Posterior vena cava (tissue), 2 donors: ENCODE data around the gene TLR3. TPM values are rescaled to one million over a fixed set of nuclear protein-coding genes. Genes with fewer than 3 reads are reported as not detected.
"Not testable (repeated sequence)": the region's sequence is repeated elsewhere in the genome, so short reads cannot be mapped to it uniquely, and the experiment has no call there.

Experiments
- DNase-seq: peaks from one replicate; pipeline ENCODE4 v3.0.0-alpha.2; 2020; ENCODE audit warnings: low spot score
- intact Hi-C, 2 donors: fragments of 100-400 bp; cut with DNase I; formaldehyde crosslinking; loops; one replicate each; pipeline versions ENCODE4 v1.14.1 to v1.14.2; 2022 to 2023
- total RNA-seq, 2 donors: library from RNA; stranded (reverse); fragmentation: NEBNext Ultra II Directional; extraction: Animal tissue kit (Norgen Biotek cat#: 25700); gene quantifications; one replicate each; pipeline ENCODE4 v1.2.1, GENCODE V29; 2021
- donor health status: DM: yes; HTN: yes; CAD: no.
- donor health status: DM: yes; HTN: yes; CAD: no.

Gene TLR3
- total RNA-seq, 2 donors from 2014 or later = 8.3 to 13.8 TPM

DNA sequence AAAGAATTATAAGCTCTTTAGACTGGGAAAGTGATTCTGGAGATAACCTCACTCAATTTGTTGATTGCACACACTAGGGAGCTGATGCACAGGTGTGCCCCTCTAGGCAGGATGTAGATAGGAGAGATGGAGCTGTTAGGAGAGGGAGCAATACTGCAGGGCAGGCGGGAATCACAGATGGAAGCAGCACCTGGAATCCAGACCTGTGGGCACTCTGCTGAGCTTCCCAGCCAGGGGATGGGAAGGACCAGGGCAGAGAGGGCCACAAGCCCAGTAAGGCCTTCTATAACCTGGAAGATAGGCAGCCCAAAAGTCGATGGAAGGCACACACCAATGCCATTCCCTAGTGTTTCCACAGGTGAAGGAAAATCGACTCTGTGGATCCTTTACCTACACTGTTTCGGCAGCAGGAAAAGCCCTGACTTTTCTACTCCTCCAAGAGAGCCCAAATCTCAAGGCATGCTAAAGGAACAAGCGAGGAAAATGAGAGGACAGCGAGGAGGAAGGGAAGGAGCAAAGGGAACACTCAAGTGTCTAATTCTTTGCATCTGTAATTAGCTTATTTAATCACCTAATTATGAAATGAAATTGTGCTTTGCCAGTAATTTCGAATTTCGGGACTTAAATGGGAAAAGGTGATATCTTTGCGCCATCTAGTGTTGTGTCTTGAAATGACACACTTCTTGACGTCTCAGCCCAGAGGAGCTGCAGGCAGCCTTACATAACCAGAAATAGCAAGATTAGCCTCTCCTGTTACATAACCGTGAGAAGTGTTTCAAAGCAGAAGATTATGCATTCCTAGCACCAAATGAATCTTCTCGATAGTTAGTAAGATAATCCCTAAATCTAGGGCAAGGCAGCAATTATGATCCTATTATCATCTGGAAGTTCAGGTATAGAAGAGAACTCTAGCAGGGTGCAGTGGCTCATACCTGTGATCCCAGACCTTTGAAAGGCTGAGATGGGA, 31.0 kb upstream of the TLR3 start:
- intact Hi-C loops = loop anchor here in 1 of 2 donors (5.0 kb wide), 1 partner anchor 396 kb away; no protein-coding TSS in a partner anchor
- DNase-seq = no peak

DNA sequence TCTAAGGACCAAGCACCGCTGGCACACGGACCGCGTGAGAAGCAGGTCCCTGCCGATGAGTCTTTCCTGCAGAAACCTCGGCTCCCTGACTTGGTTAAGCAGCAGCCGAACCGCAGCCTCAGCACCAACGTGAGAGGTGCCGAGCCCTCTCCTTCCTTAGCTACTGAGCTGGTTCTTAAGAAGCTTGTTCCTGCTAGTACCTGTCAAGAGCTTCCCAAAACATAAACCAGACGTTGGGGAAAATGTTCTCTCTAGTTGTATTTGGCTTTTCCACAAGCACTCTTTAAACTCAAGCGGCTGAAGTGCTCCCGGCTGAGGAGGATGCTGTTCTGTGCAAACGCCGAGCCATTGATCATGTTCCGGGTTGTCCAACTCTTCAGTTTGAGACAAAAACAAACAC, 29.3 kb upstream of the TLR3 start:
- DNase-seq = no peak
- intact Hi-C loops = loop anchor here in 1 of 2 donors (5.0 kb wide), 1 partner anchor 397 kb away; no protein-coding TSS in a partner anchor

DNA sequence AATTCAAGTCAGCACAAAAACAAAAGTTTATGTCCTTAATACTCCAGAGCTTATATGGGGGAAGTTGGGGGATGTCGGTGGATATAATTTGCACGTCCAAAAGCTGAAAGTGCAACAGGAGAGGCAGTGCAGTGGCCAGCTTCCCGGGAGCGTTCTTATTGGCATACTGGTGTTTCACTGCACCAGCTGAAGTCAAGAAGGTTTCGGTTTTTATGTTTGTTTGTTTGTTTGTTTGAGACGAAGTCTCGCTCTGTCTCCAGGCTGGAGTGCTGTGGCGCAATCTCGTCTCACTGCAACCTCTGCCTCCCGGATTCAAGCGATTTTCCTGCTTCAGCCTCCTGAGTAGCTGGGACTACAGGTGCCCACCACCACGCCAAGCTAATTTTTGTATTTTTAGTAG, 28.6 kb upstream of the TLR3 start:
- intact Hi-C loops = no loop called here
- no peak for DNase-seq

DNA sequence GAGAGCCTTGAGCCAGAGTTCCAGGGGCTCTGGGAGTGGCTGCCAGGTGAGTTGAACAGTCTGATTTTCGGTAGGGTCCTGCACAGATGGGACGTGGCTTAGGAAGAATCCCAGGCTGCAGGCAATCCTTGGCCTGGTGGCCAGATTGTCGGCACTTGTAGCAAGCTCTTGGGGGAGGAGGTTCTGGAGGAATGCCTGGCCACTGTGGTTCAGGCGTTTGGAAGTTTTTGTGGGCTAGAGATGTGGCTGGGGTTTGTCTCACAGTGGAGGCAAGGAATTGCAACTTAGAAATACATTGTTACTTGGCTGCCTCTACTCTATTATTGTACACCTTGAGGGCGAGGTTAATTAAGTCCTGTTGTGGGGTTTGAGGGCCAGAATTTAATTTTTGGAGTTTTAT, 21.5 kb upstream of the TLR3 start:
- intact Hi-C loops, DNase-seq: not testable (repeated sequence)

DNA sequence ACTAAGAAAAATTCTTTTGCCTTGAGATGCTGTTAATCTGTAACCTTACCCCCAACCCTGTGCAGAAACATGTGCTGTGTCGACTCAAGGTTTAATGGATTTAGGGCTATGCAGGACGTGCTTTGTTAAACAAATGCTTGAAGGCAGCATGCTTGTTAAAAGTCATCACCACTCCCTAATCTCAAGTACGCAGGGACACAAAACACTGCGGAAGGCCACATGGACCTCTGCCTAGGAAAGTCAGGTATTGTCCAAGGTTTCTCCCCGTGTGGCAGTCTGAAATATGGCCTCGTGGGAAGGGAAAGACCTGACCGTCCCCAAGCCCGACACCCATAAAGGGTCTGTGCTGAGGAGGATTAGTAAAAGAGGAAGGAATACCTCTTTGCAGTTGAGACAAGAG, 18.8 kb upstream of the TLR3 start:
- DNase-seq, intact Hi-C loops: not testable (repeated sequence)

DNA sequence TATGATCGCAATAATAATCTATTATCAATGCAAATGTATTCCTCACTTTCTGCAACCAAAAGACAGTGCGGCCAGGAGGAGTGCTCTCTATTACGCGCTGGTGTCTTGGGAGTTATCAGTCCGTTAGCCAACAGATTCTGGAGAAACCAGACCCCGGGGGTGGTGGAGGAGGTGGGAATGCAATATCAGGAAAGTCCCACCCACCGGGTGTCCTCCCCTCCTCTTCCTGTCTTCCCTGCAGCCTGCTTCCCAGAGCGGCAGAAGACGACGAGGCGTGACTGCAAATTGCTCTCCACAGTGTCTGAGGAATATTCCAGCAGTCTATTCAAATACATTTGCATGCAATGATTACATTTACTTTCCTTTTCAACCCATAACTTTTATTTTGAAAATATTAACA, 17.9 kb upstream of the TLR3 start:
- DNase-seq = no peak
- intact Hi-C loops = no loop called here

DNA sequence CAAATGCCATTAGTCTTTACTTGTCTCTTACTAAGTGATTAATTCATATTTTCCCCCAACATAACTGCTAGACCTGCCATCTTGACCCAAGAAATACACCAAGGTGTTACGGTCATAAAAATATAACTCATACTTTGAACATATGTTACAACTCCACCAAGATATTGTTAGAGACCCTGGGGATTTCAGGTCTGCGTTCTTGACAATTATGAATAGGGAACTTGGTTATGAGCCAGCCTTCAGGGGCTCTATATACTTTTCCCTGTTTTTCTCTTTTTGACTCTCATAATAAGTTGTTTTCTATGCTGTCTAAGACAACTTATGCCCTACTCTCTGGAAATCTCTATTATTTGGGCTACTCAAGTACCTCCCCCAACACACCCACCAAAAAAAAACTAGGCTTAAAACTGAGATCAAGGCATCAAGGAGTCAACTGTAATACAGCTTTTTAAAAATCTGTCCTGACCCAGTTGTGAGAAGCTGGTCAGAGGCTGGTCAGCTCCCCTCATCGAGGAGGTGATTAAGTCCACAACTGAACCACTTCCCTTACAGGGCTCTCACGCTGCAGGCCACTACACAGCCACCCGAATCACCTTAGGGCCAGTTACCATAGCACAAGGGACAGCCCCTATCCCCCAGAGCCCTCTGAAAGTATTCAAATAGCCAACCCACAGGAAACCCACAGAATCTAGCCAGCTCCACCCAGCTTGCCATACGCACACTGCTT, 10.5 kb upstream of the TLR3 start:
- intact Hi-C loops = no loop called here
- DNase-seq = no peak

DNA sequence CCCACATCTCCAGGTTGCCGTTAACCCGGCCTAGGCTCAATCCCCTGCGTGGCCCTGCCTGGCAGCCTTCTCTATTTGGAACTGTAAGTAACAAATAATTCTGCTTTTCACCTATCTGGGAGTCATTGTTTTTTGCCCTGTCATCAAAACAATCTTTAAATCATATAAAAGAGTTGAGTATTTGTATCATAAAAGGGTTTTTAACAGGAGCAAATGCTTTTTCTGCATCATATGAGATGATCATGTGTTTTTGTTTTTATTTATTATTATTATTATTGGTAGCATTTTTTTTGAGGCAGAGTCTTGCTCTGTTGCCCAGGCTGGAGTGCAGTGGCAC, 10.0 kb upstream of the TLR3 start:
- DNase-seq = no peak
- intact Hi-C loops = no loop called here

DNA sequence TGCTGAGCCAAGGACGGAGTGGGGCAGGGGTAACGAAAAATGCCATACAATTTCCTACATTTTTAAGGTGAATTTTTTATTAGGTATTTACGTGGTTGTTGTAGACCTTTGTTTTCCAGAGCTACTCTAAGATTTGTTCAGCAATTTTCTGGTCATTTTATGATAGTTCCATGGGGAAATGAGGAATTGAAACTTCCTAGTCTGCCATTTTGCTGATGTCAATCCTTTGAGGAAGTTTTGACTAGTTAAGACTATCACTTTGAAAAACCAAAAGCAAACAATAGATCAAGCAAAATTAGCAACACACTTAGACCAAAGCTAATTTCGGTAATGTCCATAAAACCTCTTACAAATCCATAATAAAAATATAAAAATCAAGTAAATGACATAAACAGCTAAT, 7.0 kb upstream of the TLR3 start:
- intact Hi-C loops = loop anchor here in 1 of 2 donors (10.0 kb wide), 1 partner anchor 73 kb away; no protein-coding TSS in a partner anchor
- no peak for DNase-seq

DNA sequence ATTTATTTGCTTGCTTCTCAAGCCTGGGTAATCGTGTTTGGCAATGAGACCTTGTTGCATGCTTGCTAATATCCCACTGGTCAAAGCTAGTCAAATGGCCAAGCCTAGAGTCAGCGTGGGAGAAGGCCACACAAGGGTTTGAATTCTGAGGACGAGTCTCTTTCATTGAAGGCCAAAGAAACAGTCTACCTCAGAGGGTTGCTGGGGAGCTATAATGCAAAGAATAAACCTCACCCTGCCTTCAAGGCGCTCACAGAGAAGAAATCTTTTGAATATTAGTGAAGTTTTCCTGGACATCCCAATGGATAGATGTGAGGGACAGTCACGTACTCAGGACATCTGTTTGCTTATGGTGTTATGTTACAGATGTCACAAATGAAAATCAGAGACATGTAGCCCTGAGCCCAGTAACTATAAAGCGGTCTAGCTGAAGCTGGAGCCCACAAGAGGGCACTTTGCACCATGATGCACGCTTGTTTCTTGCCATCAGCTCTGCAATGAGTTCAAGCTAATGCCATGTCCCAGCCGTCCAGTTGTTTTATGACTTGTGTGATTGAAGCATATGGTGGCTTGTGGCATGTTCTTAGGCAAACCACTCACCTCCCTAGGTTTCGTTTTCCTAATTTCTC, 1.1 kb upstream of the TLR3 start:
- intact Hi-C loops = loop anchor here in 1 of 2 donors (5.0 to 10.0 kb wide), 2 partner anchors 67 to 519 kb away; no protein-coding TSS in a partner anchor
- no peak for DNase-seq

DNA sequence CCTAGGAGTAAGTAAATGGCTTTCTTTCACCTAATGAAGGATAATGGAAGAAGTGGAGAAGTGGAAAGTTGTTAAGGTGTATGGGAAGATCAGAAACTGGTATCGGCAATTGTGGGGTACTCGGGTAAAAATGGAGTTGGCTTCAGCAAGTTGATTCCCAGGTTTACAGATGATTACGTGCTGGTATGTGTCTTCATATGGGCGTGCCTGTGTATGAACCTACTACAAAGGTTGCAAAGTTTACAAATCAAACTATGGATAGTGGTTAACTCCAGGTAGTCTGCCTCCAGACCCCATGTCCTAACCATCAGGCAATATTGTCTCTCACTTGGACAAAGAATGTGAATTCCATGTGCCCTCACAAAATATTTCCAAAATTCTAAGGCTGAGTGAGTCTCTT, 773 bp downstream of the TLR3 start:
- no peak for DNase-seq
- intact Hi-C loops = loop anchor here in 1 of 2 donors (5.0 to 10.0 kb wide), 2 partner anchors 65 to 518 kb away; no protein-coding TSS in a partner anchor

DNA sequence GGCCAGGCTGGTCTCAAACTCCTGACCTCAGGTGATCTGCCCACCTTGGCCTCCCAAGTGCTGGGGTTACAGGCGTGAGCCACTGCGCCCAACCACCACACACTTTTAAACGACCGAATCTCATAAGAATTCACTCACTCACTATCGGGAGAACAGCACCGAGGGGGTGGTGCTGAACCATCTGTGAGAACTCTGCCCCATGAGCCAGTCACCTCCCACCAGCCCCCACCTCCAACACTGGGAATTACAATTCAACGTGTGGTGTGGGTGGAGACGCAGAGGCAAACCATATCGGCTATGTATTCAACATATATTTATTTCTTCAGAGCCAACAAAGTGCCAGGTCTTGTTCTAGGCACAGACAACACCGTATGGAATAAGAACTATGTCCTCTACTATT, 3.6 kb downstream of the TLR3 start:
- no peak for DNase-seq
- intact Hi-C loops = no loop called here

DNA sequence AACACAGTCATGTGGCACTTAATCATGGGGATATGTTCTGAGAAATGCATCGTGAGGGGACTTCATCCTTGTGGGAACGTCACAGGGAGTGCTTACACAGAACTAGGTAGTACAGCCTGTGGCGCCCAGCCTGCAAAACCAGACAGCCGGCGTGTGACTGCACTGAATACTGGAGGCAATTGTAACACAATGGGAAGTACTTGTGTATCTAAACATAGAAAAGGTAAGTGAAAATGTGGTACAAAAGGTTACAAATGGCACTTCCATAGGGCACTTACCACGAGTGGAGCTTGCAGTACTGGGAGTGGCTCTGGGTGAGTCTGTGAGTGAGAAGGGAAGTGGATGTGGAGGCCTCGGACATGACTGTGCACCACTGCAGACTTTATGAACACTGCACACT, 5.2 kb downstream of the TLR3 start:
- intact Hi-C loops = no loop called here
- no peak for DNase-seq

DNA sequence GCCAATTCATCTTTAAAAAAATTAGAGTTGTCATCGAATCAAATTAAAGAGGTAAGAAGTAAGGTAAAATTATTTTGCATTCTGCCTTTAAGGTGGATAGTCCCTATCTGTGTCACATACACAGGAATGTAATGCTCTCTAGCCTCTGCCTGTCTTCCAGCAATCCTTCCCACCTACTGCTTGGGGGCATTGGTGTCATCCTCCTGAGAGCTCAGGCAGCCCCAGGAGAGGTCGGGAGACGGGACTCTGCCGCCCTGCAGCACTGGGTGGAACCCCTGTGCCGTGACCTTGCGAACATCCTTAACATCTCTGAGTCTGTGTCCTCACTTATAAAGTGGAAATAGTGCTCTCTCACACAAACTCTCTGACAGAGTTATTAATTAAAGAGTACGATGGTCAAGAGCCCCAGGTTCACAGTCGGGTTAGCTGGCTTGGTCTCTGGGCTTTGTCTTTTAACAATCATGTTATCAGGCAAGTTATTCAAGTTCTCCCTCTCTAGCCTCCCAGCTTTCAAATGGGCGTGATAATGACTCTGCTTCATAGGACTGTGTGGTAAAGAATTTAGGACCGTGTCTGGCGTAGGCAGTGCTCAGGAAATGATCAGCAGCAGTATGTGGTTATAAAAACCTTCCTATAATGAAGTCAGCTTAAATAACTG, 10.2 kb downstream of the TLR3 start:
- intact Hi-C loops = no loop called here
- DNase-seq = no peak

DNA sequence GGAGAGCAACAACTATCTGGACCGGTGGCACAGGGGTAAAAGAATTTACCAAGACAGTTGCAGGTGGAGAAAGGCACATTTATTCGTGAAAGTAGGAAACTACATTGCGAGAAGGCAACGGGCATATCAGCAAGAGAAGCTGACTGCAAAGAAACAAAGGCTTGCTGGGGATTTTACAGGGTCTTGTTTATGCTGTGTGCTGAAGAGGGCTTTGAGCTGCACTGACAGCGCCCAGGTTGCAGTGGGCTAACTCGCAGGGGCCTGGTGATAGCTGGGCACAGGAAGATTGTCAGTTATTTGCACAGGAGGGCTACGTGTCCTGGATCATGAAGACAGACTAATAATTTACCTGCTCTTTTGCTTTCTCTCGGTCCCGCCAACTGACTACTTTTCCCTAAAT, 10.7 kb downstream of the TLR3 start:
- no peak for DNase-seq
- intact Hi-C loops = no loop called here

DNA sequence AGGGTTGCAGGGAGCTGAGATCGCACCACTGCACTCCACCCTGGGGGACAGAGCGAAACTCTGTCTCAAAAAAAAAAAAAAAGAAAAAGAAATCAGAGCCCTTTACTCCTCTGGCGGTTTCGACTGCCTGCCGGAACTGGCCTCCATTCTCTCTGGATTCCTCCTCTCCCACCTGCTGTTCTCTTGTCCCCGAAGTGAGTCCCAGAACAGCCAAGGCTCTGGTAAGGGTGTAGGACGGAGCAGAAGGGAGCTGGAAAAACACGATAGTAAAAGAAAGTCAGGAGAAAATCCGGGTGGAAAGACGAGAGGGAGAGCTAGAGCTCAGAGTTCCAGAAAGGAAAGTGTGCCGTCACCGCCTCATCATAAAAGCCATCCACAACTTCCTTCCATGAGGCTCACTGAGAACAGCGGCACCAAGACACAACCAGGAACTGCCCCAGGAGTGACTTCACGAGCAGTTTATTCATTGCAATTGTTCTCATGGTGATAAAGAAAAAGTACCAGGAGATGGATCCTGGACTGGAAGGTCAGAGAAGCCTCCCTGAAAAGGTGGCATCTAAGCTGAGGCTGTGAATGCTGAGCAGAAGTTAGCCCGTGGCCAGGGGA, 12.3 kb downstream of the TLR3 start:
- intact Hi-C loops = no loop called here
- DNase-seq = no peak

DNA sequence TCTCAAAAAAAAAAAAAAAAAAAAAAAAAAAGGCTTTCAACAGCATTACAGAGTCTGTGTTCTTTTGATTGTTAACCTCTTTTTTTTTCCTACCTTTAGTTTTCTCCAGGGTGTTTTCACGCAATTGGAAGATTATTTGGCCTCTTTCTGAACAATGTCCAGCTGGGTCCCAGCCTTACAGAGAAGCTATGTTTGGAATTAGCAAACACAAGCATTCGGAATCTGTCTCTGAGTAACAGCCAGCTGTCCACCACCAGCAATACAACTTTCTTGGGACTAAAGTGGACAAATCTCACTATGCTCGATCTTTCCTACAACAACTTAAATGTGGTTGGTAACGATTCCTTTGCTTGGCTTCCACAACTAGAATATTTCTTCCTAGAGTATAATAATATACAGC, 13.3 kb downstream of the TLR3 start:
- intact Hi-C loops = no loop called here

DNA sequence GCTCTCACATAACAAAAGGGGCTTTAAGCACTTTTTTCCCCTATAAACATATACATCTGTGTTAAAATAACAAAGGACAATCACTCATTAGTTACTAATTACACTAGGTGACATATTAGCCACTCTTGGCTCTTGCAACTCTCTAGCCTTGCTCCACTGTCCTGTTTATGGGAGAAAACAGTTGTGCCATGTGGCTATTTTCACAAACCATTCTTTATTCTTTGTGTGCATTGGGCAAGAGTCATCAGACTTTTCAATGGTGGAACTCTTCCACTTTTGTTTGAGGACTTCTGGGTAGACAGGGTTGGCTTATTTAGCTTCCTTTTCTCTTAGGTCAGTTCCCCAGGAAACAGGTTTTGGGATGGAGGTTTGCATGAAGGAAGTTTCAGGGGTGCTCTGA, 19.6 kb downstream of the TLR3 start:
- intact Hi-C loops = no loop called here
- DNase-seq = no peak

More for the DNA sequence above, 13.3 kb downstream of the TLR3 start:
- DNase-seq = no peak

DNA sequence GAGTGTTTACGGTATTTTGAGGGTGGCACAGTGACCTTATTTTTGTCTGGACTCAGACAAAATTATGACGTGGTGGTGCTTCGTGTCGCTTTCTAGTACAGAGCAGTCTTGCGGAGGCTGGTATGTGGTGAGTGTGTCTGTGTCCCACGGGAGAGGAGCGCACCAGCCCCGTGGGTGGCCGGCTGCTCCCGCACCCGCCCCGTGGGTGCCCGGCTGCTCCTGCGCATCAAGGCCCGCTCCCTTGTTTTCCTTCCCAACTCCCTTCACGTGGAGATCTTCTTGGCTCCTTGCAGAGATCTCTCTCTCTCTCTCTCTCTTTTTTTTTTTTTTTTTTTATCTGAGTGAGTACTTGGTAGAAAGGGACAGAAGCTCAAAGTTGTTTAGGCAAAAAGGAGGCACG, 23.3 kb downstream of the TLR3 start:
- intact Hi-C loops = no loop called here
- DNase-seq = no peak
